ENCODE data around the gene BCDIN3D.

BCDIN3D gene

GRCh38 chr12:49823350-49823749, 19.6 kb downstream of the BCDIN3D start:
- DNase-seq, result no peak

- peak in 9 of 56 donors; percentile 9 to 45 (median 22) for DNase-seq
Measured at GRCh38 chr12:49821373-49822287, 21.3 kb downstream of the BCDIN3D start.

GRCh38 chr12:49819786-49820185, 23.1 kb downstream of the BCDIN3D start:
- no peak for DNase-seq

- no peak for DNase-seq
Measured at GRCh38 chr12:49818241-49818895, 24.5 kb downstream of the BCDIN3D start.

- DNase-seq, result no peak
Measured at GRCh38 chr12:49813131-49813530, 29.8 kb downstream of the BCDIN3D start.

- no peak for DNase-seq
Measured at GRCh38 chr12:49811961-49812401, 30.9 kb downstream of the BCDIN3D start.

- DNase-seq, result no peak
Measured at GRCh38 chr12:49811136-49811535, 31.8 kb downstream of the BCDIN3D start.

- peak in 27 of 56 donors; percentile 9 to 67 (median 37) for DNase-seq
Measured at GRCh38 chr12:49809906-49810389, 33.0 kb downstream of the BCDIN3D start.

GRCh38 chr12:49809381-49809905, 33.5 kb downstream of the BCDIN3D start:
- DNase-seq, result peak in 9 of 56 donors; percentile 18 to 51 (median 36)

GRCh38 chr12:49808686-49809380, 34.1 kb downstream of the BCDIN3D start:
- DNase-seq, result peak in 40 of 56 donors; percentile 13 to 76 (median 49)

GRCh38 chr12:49807991-49808580, 34.8 kb downstream of the BCDIN3D start:
- DNase-seq, result no peak

GRCh38 chr12:49806877-49807276, 36.0 kb downstream of the BCDIN3D start:
- DNase-seq, result no peak

- no peak for DNase-seq
Measured at GRCh38 chr12:49806321-49806813, 36.5 kb downstream of the BCDIN3D start.

GRCh38 chr12:49805409-49805808, 37.5 kb downstream of the BCDIN3D start:
- DNase-seq, result no peak

GRCh38 chr12:49804821-49805220, 38.1 kb downstream of the BCDIN3D start:
- DNase-seq, result no peak

- DNase-seq, result no peak
Measured at GRCh38 chr12:49803693-49804450, 39.0 kb downstream of the BCDIN3D start.

- DNase-seq, result no peak
Measured at GRCh38 chr12:49801141-49802063, 41.5 kb downstream of the BCDIN3D start.

GRCh38 chr12:49800421-49801140, 42.3 kb downstream of the BCDIN3D start:
- DNase-seq, result no peak

Data from amygdala (tissue), 56 donors.